HepG2 (cell line): ENCODE data around the gene CDK2AP2. TPM values are rescaled to one million over a fixed set of nuclear protein-coding genes. Genes with fewer than 3 reads are reported as not detected.
A peak's percentile ranks its signal among the peaks of the same experiment; 100 is the strongest.

ENCODE experiments used
- AGO1 ChIP-seq: fragments of 200-400 bp; formaldehyde crosslinking; IDR thresholded peaks from 2 replicates; pipeline ENCODE4 v1.6.1; 2017; ENCODE audit warnings: mild to moderate bottlenecking, low read depth, low read length, moderate library complexity; ENCODE audit not compliant: poor library complexity, severe bottlenecking
- AHDC1 ChIP-seq: sonication (generic); formaldehyde crosslinking; IDR thresholded peaks from 2 replicates; pipeline ENCODE4 v1.5.1; 2020; ENCODE audit warnings: mild to moderate bottlenecking, missing genetic modification reagents, borderline replicate concordance
- ATF5 ChIP-seq: sonication (generic); formaldehyde crosslinking; IDR thresholded peaks from 2 replicates; pipeline ENCODE4 v1.4.0; 2020; ENCODE audit warnings: mild to moderate bottlenecking, low read depth, missing genetic modification reagents
- DMAP1 ChIP-seq: IDR thresholded peaks from 2 replicates; pipeline ENCODE4 v1.6.1; 2016
- ELK4 ChIP-seq: sonication (generic); formaldehyde crosslinking; IDR thresholded peaks from 2 replicates; pipeline ENCODE4 v1.9.0; 2021; ENCODE audit warnings: missing genetic modification reagents, borderline replicate concordance
- HIVEP1 ChIP-seq: sonication (generic); formaldehyde crosslinking; IDR thresholded peaks from 2 replicates; pipeline ENCODE4 v1.4.0; 2020; ENCODE audit warnings: mild to moderate bottlenecking, missing genetic modification reagents
- JUNB ChIP-seq: sonication (generic); formaldehyde crosslinking; IDR thresholded peaks from 2 replicates; pipeline ENCODE4 v1.8.0; 2022; ENCODE audit warnings: missing genetic modification reagents, mild to moderate bottlenecking, borderline replicate concordance
- KMT2B ChIP-seq: IDR thresholded peaks from 2 replicates; pipeline ENCODE4 v1.6.1; 2016; ENCODE audit warnings: missing genetic modification reagents, missing compliant biosample characterization
- MAF1 ChIP-seq: sonication (generic); formaldehyde crosslinking; IDR thresholded peaks from 2 replicates; pipeline ENCODE4 v1.5.0; 2020; ENCODE audit warnings: missing genetic modification reagents, borderline replicate concordance
- NCOR1 ChIP-seq: fragments of 200-600 bp; sonication (generic); IDR thresholded peaks from 2 replicates; pipeline ENCODE4 v1.7.0; 2017; ENCODE audit warnings: antibody characterized with exemption, low read length, borderline replicate concordance
- NONO ChIP-seq, 2 experiments: fragments of 450-650 bp in 1 of 2; sonication (generic) in 1 of 2; formaldehyde crosslinking in 1 of 2; IDR thresholded peaks in 1 of 2; conservative IDR thresholded peaks in 1 of 2; 2 replicates each; pipeline versions ENCODE4 v1.6.1 to v1.8.0; 2017 to 2022; ENCODE audit warnings: mild to moderate bottlenecking in 1 of 2, missing genetic modification reagents in 1 of 2, moderate library complexity in 1 of 2
- ONECUT2 ChIP-seq: sonication (generic); formaldehyde crosslinking; IDR thresholded peaks from 2 replicates; pipeline ENCODE4 v1.4.0; 2020; ENCODE audit warnings: missing genetic modification reagents
- SRF ChIP-seq: IDR thresholded peaks from 2 replicates; pipeline ENCODE4 v1.6.1; 2011; ENCODE audit warnings: mild to moderate bottlenecking, low read depth, low read length, moderate library complexity
- THAP8 ChIP-seq: sonication (generic); formaldehyde crosslinking; IDR thresholded peaks from 2 replicates; pipeline ENCODE4 v1.5.1; 2020; ENCODE audit warnings: missing genetic modification reagents, mild to moderate bottlenecking, borderline replicate concordance
- ZFP90 ChIP-seq: sonication (generic); formaldehyde crosslinking; IDR thresholded peaks from 2 replicates; pipeline ENCODE4 v1.8.0; 2022; ENCODE audit warnings: missing genetic modification reagents, mild to moderate bottlenecking, inconsistent platforms, borderline replicate concordance
- ZNF329 ChIP-seq: sonication (generic); formaldehyde crosslinking; IDR thresholded peaks from 2 replicates; pipeline ENCODE4 v1.9.0; 2021; ENCODE audit warnings: low read depth, mild to moderate bottlenecking, missing genetic modification reagents
- ZNF343 ChIP-seq: sonication (generic); formaldehyde crosslinking; IDR thresholded peaks from 2 replicates; pipeline ENCODE4 v1.4.0; 2020; ENCODE audit warnings: mild to moderate bottlenecking, missing genetic modification reagents
- ZNF512 ChIP-seq: sonication (generic); formaldehyde crosslinking; IDR thresholded peaks from 2 replicates; pipeline ENCODE4 v1.4.0; 2020; ENCODE audit warnings: mild to moderate bottlenecking, missing genetic modification reagents
- ZNF670 ChIP-seq: sonication (generic); formaldehyde crosslinking; IDR thresholded peaks from 2 replicates; pipeline ENCODE4 v1.8.0; 2022; ENCODE audit warnings: mild to moderate bottlenecking, missing genetic modification reagents, borderline replicate concordance
- polyA plus RNA-seq, 8 experiments: library from polyadenylated mRNA; depleted of rRNA in 3 of 8; stranded (reverse) in 7 of 8; unstranded in 1 of 8; fragments of >200 nt; fragmentation: Illumina TruSeq in 4 of 8; extraction: Trizol in 4 of 8; gene quantifications; 2 replicates each; pipeline versions ENCODE4 v1.2.1 to v1.2.3, GENCODE V29; 2011 to 2016; ENCODE audit warnings: low read depth in 4 of 8, missing spikeins in 1 of 8, mixed read lengths in 1 of 8; ENCODE audit not compliant: insufficient read depth in 1 of 8
- total RNA-seq, 5 experiments: library from RNA; depleted of rRNA; stranded (reverse); fragments of >200 nt; fragmentation: Illumina TruSeq; extraction: Trizol; gene quantifications; 2 replicates each; pipeline ENCODE4 v1.2.3, GENCODE V29; 2016; ENCODE audit warnings: low read depth in 1 of 5

Gene CDK2AP2
- total and polyA plus RNA-seq, 2 of the 13 experiments (the other 11 are each of a cell fraction or from before 2014, with no cell fraction given), result 15.0 to 23.2 TPM

GRCh38 chr11:67507864-67508485 is at the start of gene CDK2AP2 (continued):
- no peak for TF ChIP-seq ZNF512
- TF ChIP-seq ELK4 (CRISPR knock-in tag), result 0 out of 2 replicates have a peak, but pooled peaks have one; percentile 34
- peak; percentile 50; the same call in 1 of the 2 replicates for TF ChIP-seq NCOR1
- no peak for TF ChIP-seq ONECUT2
- no peak for TF ChIP-seq THAP8
- TF ChIP-seq ZNF343, result no peak
- TF ChIP-seq KMT2B (CRISPR knock-in tag), result no peak
- TF ChIP-seq MAF1, result no peak
- TF ChIP-seq NONO (IDR thresholded peaks at IDR 0.05), result no peak
- peak; percentile 11; the same call in 1 of the 2 replicates for TF ChIP-seq NONO (CRISPR knock-in tag; conservative IDR thresholded peaks at IDR 0.05)
- no peak for TF ChIP-seq ATF5 (CRISPR knock-in tag)
- TF ChIP-seq SRF, result no peak
- TF ChIP-seq JUNB, result no peak
- TF ChIP-seq DMAP1, result peak; percentile 48; the same call in 1 of the 2 replicates
- TF ChIP-seq ZNF329 (CRISPR knock-in tag), result 0 out of 2 replicates have a peak, but pooled peaks have one; percentile 13
- no peak; the same call in 1 of the 2 replicates for TF ChIP-seq ZFP90 (CRISPR knock-in tag)
- no peak for TF ChIP-seq ZNF670 (CRISPR knock-in tag)
- TF ChIP-seq AGO1, result no peak
- TF ChIP-seq AHDC1 (CRISPR knock-in tag), result no peak
- TF ChIP-seq HIVEP1 (CRISPR knock-in tag), result no peak; the same call in 1 of the 2 replicates
